MCF 10A (cell line): ENCODE results near the gene NFIB. TPM values are rescaled to one million over a fixed set of nuclear protein-coding genes. Genes with fewer than 3 reads are reported as not detected.

Experiments used
- BruUV-seq: library from RNA; stranded (reverse); fragments of 400-500 nt; replicated peaks from 2 replicates; lab custom pipeline; 2021; lab: Mats Ljungman, UMichigan
- CTCF ChIA-PET: fragments of 300-600 bp; sonication (Branson Sonifier 250); formaldehyde crosslinking; extraction: SDS; loops from one replicate; lab custom pipeline; 2021; ENCODE audit warnings: antibody characterized with exemption, inconsistent platforms; lab: Yijun Ruan, JAX
- POLR2A ChIA-PET: fragments of 300-600, 350-650 bp; sonication (Branson Sonifier 250); formaldehyde crosslinking; extraction: SDS; loops from one replicate; lab custom pipeline; 2020; ENCODE audit warnings: antibody characterized with exemption, inconsistent platforms; lab: Yijun Ruan, JAX
- DNase-seq: peaks from one replicate; pipeline ENCODE4 v3.0.0-alpha.2; 2018; ENCODE audit not compliant: unreplicated experiment
- H3K27ac Mint-ChIP-seq: one replicate; pipeline ENCODE4 v1.8.0; 2022; ENCODE audit warnings: mild to moderate bottlenecking, low read depth, mixed read lengths; ENCODE audit not compliant: unreplicated experiment
- H3K27me3 Mint-ChIP-seq: one replicate; pipeline ENCODE4 v1.8.0; 2022; ENCODE audit warnings: mixed read lengths; ENCODE audit not compliant: insufficient read depth, unreplicated experiment
- H3K36me3 Mint-ChIP-seq: one replicate; pipeline ENCODE4 v1.8.0; 2022; ENCODE audit warnings: mild to moderate bottlenecking, moderate library complexity, mixed read lengths; ENCODE audit not compliant: insufficient read depth, unreplicated experiment
- H3K4me1 Mint-ChIP-seq: one replicate; pipeline ENCODE4 v1.8.0; 2022; ENCODE audit warnings: mixed read lengths; ENCODE audit not compliant: insufficient read depth, unreplicated experiment
- H3K4me3 Mint-ChIP-seq: one replicate; pipeline ENCODE4 v1.8.0; 2022; ENCODE audit warnings: mild to moderate bottlenecking, moderate library complexity, mixed read lengths; ENCODE audit not compliant: unreplicated experiment
- H3K9me3 Mint-ChIP-seq: one replicate; pipeline ENCODE4 v1.8.0; 2022; ENCODE audit warnings: mixed read lengths; ENCODE audit not compliant: unreplicated experiment
- intact Hi-C: fragments of 100-400 bp; cut with micrococcal nuclease; formaldehyde crosslinking; loops from 2 replicates; pipeline ENCODE4 v1.14.1; 2022
- total RNA-seq: library from RNA; stranded (reverse); gene quantifications from 2 replicates; pipeline ENCODE4 v1.2.3, GENCODE V29; 2022
- TF ChIP-seq, protein P1 (sequence below): fragments of 200-600 bp; IDR thresholded peaks from one replicate; pipeline ENCODE4 v1.8.0; 2022; ENCODE audit warnings: antibody characterized with exemption, mild to moderate bottlenecking; ENCODE audit not compliant: unreplicated experiment

Gene NFIB
- total RNA-seq, 1 experiment from 2014 or later = 70.8 TPM

DNA sequence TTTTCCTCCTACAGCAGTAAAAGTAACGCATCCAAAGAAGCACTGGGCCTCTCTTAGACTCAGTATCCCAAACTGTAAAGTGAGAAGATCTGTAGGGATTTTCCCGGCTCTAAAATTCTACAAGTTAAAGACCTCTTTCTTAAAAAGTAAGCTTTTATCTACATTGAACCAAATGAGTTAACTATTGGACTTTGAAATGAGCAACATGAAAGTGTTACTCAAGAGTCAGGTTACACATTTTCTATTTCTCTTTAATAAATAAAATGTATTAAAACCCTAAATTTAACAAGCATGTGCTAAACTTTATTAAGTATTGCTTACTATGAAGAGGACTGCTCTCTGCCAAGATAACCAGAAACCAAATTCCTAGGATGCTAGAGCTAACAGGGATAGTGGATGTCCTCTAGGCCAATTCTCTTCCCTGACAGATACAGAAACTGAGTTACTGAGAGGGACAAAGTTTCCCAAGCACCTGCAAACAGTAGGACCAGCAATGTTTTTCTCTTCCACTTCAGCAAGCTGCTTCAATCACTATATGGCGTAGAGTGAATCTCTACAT lies 21.7 kb downstream of the NFIB start:
- BruUV-seq = no TSS peak
- Mint-ChIP-seq H3K4me3 (no peak overlapping the region), H3K27ac (no peak overlapping the region), H3K36me3 (peaks cover 27% of the 10 kb centered on the region), H3K27me3 (no peaks in the 10 kb centered on the region), H3K4me1 (peaks cover 13% of the 10 kb centered on the region), H3K9me3 (no peaks in the 10 kb centered on the region)
- POLR2A ChIA-PET = interaction anchor here (0.7 kb wide), 2 partner anchors 27 to 32 kb away, joined by 3 to 4 read pairs; no protein-coding TSS in a partner anchor
- no peak for DNase-seq
- TF ChIP-seq, protein P1, sequence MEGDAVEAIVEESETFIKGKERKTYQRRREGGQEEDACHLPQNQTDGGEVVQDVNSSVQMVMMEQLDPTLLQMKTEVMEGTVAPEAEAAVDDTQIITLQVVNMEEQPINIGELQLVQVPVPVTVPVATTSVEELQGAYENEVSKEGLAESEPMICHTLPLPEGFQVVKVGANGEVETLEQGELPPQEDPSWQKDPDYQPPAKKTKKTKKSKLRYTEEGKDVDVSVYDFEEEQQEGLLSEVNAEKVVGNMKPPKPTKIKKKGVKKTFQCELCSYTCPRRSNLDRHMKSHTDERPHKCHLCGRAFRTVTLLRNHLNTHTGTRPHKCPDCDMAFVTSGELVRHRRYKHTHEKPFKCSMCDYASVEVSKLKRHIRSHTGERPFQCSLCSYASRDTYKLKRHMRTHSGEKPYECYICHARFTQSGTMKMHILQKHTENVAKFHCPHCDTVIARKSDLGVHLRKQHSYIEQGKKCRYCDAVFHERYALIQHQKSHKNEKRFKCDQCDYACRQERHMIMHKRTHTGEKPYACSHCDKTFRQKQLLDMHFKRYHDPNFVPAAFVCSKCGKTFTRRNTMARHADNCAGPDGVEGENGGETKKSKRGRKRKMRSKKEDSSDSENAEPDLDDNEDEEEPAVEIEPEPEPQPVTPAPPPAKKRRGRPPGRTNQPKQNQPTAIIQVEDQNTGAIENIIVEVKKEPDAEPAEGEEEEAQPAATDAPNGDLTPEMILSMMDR = no peak
- intact Hi-C loops = no loop called here
- CTCF ChIA-PET = no interaction called here

DNA sequence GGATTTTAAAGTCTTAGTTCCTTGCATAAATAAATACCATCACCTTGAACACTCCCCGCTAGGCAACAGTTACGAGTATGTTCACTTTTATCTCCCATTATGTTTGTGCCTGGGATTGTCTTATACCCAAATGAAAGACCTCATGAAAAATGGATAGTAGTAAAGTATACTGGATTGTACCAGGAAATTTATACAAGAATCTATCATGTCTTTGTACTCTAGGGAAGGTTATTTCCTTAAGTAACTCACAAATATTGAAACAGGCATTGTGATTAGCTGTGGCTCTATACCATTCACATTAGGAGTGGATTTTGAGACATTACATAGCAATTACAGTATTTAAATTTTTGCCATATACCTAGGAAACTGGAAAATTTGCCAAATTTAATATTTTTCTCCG lies 24.0 kb downstream of the NFIB start:
- DNase-seq = no peak
- ChIA-PET POLR2A (interaction anchor here (1.4 to 2.0 kb wide), 3 partner anchors 11 to 17 kb away, joined by 3 to 16 read pairs (median 5); no protein-coding TSS in a partner anchor), CTCF (no interaction called here)
- H3K36me3 Mint-ChIP-seq = peaks cover 25% of the 10 kb centered on the region
- no peak overlapping the region for H3K27ac Mint-ChIP-seq
- H3K27me3 Mint-ChIP-seq = no peaks in the 10 kb centered on the region
- H3K9me3 Mint-ChIP-seq = no peaks in the 10 kb centered on the region
- intact Hi-C loops = no loop called here
- TF ChIP-seq, protein P1 = no peak
- no peak overlapping the region for H3K4me3 Mint-ChIP-seq
- H3K4me1 Mint-ChIP-seq = peaks cover 16% of the 10 kb centered on the region
- BruUV-seq = no TSS peak

DNA sequence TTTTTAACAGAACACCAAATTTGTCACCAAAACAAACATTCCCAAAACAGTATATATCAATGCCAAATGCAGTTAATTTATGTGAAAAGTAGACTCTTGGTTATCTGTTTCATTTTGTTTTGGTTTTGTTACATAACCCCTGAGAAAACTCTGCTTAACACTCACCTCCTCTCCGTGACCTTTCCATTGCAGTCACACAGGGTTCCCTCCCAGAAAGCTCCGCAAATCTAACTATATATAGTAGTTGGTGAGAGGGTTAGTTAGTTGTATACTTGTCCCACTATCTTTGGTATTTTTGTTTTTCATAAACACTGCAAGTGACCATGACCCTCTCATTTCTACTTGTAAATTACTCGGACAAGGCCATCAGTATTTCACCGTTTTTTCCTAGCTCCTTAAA lies 25.5 kb downstream of the NFIB start:
- ChIA-PET CTCF (interaction anchor here (0.7 to 1.1 kb wide), 2 partner anchors 28 to 861 kb away, joined by 3 to 4 read pairs; no protein-coding TSS in a partner anchor), POLR2A (interaction anchor here (1.0 to 1.2 kb wide), 2 partner anchors 11 to 107 kb away, joined by 3 to 6 read pairs; no protein-coding TSS in a partner anchor)
- Mint-ChIP-seq H3K4me1 (peaks cover 20% of the 10 kb centered on the region), H3K4me3 (no peak overlapping the region), H3K27me3 (no peaks in the 10 kb centered on the region), H3K36me3 (peaks cover 17% of the 10 kb centered on the region), H3K27ac (no peak overlapping the region), H3K9me3 (no peaks in the 10 kb centered on the region)
- no peak for DNase-seq
- intact Hi-C loops = no loop called here
- BruUV-seq = no TSS peak
- TF ChIP-seq, protein P1 = no peak

DNA sequence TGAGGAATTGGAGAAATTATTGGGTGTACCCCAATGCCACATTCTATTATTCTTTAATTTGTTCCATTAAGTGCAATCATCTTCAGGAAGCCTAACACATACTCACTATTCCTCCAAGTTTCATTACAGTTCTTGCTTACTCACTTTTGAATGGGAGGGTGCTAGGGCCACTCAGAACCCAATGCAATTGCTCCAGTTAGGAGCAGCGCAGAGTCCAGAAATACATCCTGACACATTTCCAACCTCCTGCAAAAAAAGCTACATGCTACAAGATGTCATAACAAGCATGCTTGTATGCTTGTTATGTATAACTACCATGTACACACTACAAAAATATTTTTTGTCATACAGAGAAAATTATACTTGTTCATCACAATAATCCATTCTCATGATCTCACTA lies 27.8 kb downstream of the NFIB start:
- peaks cover 31% of the 10 kb centered on the region for H3K4me1 Mint-ChIP-seq
- intact Hi-C loops = no loop called here
- no peaks in the 10 kb centered on the region for H3K27me3 Mint-ChIP-seq
- no peaks in the 10 kb centered on the region for H3K9me3 Mint-ChIP-seq
- BruUV-seq = no TSS peak
- TF ChIP-seq, protein P1 = no peak
- H3K27ac Mint-ChIP-seq = no peak overlapping the region
- DNase-seq = no peak
- CTCF ChIA-PET = no interaction called here
- POLR2A ChIA-PET = interaction anchor here (0.6 kb wide), 1 partner anchor 15 kb away, joined by 3 read pairs; no protein-coding TSS in a partner anchor
- H3K4me3 Mint-ChIP-seq = no peak overlapping the region
- peaks cover 11% of the 10 kb centered on the region for H3K36me3 Mint-ChIP-seq
